Measurements from ENCODE around the gene N4BP2L2. TPM values are rescaled to one million over a fixed set of nuclear protein-coding genes. Genes with fewer than 3 reads are reported as not detected.

Gene N4BP2L2
- total RNA-seq, 1 donor = 128 TPM

DNA sequence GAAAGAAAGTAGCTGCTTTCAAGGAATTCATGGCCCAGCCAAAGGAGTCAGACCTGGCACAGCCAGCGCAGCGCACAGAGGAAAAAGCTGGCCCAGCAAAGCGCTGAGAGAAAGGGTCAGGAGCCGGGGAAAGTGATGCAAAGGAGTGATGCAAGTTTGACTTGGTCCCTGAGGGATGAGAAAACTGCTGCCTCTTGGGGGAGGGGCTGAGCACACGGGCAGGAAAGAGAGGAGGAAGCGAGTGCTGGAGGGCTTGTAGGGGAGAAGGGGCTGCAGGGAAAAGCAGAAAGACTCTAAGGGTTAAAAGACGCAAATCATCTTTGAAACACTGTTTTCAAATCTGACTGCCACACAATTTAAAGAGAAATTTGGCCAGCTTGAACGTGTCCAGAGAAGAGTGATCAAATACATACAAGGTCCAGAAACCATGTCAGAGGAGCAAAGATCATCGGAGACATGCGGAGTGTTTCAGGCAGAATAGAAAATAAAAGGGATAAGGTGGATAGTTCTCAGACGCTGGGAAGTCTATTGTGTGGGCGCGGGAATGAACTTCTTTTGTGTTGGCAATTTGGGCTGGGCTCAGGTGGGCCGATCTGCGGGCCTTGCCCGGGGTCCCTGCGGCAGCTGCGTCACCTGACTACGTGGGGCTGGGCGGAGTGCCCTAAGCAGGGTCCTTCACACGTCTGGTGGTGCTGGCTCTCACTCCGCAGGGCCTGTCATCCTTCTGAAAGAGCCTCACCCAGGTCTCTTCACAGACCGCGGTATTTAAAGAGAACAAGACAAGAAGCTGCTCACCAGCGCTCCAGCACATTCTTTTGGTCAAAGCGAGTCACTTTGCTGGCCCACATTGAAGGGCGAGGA, 128.8 kb downstream of the N4BP2L2 start:
- H3K4me3 ChIP-seq (ENCODE audit: low read depth, low read length) = no peak overlapping the region
- TF ChIP-seq, protein P1, sequence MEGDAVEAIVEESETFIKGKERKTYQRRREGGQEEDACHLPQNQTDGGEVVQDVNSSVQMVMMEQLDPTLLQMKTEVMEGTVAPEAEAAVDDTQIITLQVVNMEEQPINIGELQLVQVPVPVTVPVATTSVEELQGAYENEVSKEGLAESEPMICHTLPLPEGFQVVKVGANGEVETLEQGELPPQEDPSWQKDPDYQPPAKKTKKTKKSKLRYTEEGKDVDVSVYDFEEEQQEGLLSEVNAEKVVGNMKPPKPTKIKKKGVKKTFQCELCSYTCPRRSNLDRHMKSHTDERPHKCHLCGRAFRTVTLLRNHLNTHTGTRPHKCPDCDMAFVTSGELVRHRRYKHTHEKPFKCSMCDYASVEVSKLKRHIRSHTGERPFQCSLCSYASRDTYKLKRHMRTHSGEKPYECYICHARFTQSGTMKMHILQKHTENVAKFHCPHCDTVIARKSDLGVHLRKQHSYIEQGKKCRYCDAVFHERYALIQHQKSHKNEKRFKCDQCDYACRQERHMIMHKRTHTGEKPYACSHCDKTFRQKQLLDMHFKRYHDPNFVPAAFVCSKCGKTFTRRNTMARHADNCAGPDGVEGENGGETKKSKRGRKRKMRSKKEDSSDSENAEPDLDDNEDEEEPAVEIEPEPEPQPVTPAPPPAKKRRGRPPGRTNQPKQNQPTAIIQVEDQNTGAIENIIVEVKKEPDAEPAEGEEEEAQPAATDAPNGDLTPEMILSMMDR (IDR thresholded peaks at IDR 0.05; ENCODE audit: insufficient read depth, low read depth, low read length) = no peak
- DNase-seq (ENCODE audit: low read depth) = peak; percentile 68

DNA sequence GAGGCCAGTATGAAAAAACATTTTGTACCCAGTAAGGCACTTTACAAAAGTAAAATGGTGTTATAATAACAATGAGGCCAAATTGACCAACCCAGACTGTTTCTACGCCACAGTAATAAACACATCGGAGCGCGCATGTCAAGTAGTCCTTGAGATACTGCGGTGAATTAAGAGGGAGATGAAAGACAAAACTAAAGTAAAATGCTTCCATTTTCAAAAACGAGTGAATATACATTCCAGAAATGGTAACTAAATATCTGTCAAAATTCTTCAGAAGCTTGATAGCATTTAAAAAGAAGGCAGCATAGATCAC, 129.6 kb downstream of the N4BP2L2 start:
- DNase-seq (ENCODE audit: low read depth) = no peak
- no peak overlapping the region for H3K4me3 ChIP-seq (ENCODE audit: low read depth, low read length)
- TF ChIP-seq, protein P1 (IDR thresholded peaks at IDR 0.05; ENCODE audit: insufficient read depth, low read depth, low read length) = no peak

DNA sequence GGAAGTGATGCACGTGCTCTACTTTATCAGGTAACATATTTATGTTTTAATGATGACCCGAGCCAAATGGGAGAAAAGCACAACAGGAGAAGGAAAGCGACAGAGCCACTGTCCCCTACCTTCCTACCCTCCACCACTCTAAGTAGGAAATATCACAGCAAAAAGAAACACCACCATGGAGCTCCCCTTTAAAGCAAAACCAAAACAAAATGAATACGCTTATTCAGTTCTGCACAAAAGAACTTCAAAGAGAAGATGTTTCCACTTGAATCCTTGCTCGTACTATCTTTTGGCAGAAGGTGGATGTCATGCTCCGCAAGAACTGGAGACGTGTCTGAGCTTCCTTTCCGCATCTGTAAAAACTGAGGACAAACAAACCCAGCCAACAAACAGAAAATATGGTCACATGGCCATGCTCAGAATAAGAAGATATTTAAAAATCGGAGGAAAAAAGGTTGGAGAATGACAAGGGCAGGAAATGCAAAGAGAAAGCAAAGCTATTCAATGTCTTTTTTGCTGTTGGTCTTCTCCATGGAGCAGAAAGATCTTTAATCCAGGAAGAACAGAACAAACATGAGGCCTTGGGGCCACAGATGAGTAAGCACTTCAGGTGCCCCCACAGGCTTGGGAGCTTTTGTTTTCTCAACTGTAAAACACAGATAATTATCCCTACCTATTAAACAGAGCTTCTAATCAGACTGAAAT, 130.1 kb downstream of the N4BP2L2 start:
- TF ChIP-seq, protein P1 (IDR thresholded peaks at IDR 0.05; ENCODE audit: insufficient read depth, low read depth, low read length) = no peak
- no peak for DNase-seq (ENCODE audit: low read depth)

DNA sequence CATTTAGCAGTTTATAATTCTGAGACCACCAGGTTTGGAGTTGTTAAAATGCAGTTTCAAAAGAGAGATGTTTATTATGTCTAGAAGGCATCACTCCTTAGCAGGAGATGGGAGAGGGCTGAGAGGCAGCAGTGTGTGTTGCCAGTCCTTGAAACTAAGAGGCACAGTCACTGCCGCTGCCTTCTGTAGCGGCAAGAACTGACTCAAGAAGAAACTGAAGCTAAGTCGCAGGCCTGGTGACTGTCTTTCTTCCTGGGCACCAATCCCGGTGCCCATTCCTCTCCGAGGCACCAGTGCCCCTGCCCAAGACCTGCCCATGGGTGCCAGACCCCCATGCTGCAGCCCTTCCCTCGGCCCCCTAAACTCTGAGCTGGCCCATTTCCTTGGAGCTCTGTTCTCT, 130.7 kb downstream of the N4BP2L2 start:
- no peak for DNase-seq (ENCODE audit: low read depth)
- H3K4me3 ChIP-seq (ENCODE audit: low read depth, low read length) = no peak overlapping the region
- TF ChIP-seq, protein P1 (IDR thresholded peaks at IDR 0.05; ENCODE audit: insufficient read depth, low read depth, low read length) = no peak

More for the DNA sequence above, 130.1 kb downstream of the N4BP2L2 start:
- H3K4me3 ChIP-seq (ENCODE audit: low read depth, low read length) = no peak overlapping the region

DNA sequence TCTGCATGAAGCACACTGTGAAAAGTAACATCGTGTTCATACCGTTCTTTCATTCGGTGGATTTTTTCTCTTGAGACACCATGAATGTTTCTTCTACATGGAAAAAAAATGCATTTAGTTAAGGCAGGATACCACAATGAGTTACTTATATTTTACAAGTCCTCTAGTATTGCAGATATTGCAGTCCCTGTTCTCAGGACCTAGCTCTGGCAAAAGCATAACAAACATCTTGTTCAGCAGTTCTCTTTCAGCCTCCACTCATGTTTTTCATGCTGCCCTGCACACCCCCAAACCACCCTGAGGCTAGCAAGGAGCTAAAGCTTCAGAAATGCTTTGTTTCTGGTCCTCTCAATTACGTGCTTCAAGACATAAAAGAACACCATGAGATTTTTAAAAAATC, 135.5 kb downstream of the N4BP2L2 start:
- H3K4me3 ChIP-seq (ENCODE audit: low read depth, low read length) = no peak overlapping the region
- DNase-seq (ENCODE audit: low read depth) = no peak
- TF ChIP-seq, protein P1 (IDR thresholded peaks at IDR 0.05; ENCODE audit: insufficient read depth, low read depth, low read length) = no peak

DNA sequence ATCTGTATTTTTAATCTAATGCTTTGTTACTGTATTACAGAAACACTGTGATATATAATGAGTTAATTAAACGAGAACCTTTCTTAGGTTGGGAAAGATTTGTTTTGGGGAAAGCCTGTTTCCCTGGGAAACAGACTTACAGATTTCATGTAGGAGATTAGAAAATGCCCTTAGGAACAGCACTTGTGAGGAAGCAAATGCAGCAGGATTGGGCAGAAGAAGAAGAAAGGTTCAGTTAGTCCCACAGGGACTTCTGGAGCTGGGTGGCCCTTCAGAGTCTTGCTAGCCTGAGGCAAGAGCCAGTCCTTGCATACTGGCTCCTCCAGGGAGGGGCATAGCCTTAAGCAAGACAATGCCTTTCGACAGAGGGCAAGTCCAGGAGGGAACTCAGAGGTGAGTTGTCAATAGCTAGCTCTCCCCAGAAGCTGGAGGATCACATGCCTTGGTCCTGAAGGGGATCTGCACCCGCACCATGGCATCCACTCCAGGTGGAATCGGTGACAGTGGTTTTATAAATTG, 147.4 kb downstream of the N4BP2L2 start:
- TF ChIP-seq, protein P1 (IDR thresholded peaks at IDR 0.05; ENCODE audit: insufficient read depth, low read depth, low read length) = no peak
- DNase-seq (ENCODE audit: low read depth) = peak; percentile 10

More for the DNA sequence above, 147.4 kb downstream of the N4BP2L2 start:
- no peak overlapping the region for H3K4me3 ChIP-seq (ENCODE audit: low read depth, low read length)
